Mammary epithelial cell (primary cell): ENCODE data around the gene RNF168.

Source experiments
- EZH2 ChIP-seq: IDR thresholded peaks from 2 replicates; pipeline ENCODE4 v1.6.1; 2012; ENCODE audit warnings: low read length, inconsistent platforms, borderline replicate concordance
- TF ChIP-seq, protein P1 (sequence below), 2 donors: IDR thresholded peaks in 1 of 2; conservative IDR thresholded peaks in 1 of 2; 2 replicates each; pipeline ENCODE4 v1.5.1; 2011 to 2012; ENCODE audit warnings: inconsistent platforms in 2 of 2, low read length in 2 of 2, mild to moderate bottlenecking in 2 of 2, control low read depth in 1 of 2, low read depth in 1 of 2; ENCODE audit not compliant: insufficient read depth in 1 of 2; ENCODE audit errors: extremely low read depth in 1 of 2

DNA sequence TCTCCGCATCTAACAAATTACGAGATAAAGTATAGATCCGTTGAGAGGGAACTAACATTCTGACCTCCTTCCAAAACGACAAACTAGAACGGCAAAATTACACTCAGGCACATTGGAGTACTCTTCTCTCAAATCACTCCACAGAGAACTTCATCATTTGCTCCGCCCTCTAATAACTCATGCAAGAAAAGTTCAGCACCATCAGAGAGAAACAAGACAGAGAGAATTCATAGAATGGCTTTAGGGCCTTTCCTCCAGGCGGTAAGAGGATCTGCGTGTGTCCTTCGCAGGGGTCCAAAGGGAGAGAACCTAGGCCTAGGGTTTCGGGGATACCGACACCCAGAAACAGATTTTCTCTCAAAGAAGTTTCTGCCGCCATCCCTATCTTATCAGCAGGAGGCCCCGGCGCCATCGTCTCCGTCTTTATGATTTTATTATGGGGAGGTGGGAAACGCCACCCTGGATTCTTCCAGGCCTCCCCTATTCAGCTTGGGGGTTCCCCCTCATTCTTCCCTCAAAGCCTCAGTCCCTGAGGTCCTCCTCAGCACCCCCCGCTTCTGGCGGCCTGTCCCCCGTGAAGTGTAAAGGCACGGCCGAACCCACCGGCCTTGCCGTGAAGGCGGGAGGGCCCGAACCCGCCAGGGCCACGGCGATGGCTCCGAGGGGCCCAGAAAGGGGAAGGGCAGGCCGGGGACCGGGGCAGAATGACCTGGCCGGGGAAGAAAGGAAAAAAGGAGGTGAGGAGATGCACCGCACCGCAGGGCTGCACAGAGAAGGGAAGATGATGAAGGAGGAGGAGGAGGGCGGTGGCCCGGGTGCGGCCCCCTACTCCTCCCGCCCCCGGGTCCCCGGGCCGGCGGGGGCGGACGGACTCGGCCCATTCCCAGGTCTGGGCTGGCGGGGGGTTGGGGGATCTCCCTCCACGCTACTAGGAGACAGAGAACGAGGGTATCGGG lies 72.1 kb downstream of the RNF168 start:
- no peak for TF ChIP-seq EZH2
- TF ChIP-seq, protein P1, sequence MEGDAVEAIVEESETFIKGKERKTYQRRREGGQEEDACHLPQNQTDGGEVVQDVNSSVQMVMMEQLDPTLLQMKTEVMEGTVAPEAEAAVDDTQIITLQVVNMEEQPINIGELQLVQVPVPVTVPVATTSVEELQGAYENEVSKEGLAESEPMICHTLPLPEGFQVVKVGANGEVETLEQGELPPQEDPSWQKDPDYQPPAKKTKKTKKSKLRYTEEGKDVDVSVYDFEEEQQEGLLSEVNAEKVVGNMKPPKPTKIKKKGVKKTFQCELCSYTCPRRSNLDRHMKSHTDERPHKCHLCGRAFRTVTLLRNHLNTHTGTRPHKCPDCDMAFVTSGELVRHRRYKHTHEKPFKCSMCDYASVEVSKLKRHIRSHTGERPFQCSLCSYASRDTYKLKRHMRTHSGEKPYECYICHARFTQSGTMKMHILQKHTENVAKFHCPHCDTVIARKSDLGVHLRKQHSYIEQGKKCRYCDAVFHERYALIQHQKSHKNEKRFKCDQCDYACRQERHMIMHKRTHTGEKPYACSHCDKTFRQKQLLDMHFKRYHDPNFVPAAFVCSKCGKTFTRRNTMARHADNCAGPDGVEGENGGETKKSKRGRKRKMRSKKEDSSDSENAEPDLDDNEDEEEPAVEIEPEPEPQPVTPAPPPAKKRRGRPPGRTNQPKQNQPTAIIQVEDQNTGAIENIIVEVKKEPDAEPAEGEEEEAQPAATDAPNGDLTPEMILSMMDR (conservative IDR thresholded peaks at IDR 0.05 in 1 of 2, IDR thresholded peaks at IDR 0.05 in 1 of 2; ENCODE audit: extremely low read depth in 1 of 2, insufficient read depth in 1 of 2, low read depth in 1 of 2, low read length in 2 of 2) = no peak
